GM19043 (cell line): Measurements from ENCODE around the gene NDUFC2.
"Not testable (repeated sequence)": the region's sequence is repeated elsewhere in the genome, so short reads cannot be mapped to it uniquely, and the experiment has no call there.

Experiments used
- ATAC-seq: cut with Tn5 transposase; IDR thresholded peaks from one replicate; pipeline ENCODE4 v1.9.1; 2021; ENCODE audit warnings: low read depth; ENCODE audit not compliant: unreplicated experiment

NDUFC2 gene

DNA sequence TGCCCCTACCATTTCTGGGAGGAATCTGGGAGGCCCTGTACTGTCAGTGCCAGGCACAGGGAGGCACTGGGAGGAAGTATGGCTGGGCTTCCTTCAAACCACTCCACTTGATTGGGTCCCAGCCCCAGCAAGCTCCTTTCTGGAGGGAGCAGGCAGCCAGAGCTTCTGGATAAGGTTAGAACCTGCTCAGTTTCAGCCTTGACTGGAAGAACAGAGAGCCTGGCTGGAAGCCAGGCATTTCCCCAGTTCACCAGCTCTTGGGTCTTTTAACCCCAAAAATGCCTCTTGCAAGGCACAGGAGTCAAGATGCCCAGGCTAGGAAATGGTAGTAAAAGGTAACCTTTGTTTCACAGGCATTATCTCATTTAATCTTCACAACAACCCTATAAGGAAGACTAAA lies 47.6 kb downstream of the NDUFC2 start:
- ATAC-seq = no peak

DNA sequence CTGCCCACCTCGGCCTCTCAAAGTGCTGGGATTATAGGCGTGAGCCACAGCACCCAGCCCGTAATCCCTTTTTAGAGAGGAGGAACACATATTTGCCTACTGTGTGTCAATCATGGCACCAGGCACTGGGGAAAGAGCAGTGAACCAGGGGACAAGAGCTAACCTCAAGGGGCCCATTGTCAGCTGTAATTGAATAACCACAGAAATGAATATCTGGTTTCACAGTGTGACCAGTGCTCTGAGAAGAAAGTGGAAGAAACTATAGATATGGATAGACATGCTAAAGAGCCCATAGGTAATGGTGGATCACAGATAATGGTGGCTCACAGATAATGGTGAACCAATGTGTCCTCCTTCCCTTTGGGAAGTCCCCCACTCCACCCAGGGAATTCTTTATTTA lies 48.0 kb downstream of the NDUFC2 start:
- ATAC-seq = peak; percentile 90

DNA sequence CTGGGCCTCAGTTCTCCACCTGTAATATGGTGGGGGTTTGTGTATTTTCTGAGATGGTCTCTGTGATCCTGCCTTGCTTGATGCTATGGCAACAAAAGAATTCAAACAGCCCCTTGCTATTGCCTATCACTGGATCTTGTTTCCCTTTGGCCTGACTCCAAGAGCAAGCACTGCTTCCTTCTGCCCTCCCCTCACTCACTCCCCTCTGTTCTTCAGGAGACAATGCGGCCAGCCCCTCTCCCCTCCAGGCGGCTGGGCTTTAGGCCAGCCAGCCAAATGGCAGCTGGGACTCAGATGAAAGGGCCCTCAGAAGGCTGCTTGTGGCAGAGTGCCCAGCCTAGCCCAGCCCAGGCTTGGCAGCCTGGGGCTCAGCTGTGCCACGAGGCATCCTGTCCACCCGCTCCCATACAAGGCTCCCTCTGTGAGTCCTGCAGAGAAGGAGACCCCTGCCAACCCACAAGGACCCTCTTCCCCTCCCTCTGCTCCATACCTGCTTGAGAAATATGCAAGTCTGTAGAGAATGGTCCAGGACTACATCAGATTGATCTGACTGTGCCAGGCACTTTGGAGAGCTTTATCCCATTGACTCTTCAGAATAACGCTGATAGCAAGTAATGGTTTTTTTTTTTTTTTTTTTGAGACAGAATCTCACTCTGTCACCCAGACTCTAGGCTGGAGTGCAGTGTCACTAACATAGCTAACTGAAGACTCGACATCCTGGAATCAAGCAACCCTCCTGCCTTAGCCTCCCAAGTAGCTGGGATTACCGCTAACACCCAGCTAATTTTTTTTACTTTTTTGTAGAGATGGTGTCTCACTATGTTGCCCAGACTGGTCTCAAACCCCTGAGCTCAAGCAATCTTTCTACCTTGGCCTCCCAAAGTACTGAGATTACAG lies 49.0 kb downstream of the NDUFC2 start:
- ATAC-seq = no peak

DNA sequence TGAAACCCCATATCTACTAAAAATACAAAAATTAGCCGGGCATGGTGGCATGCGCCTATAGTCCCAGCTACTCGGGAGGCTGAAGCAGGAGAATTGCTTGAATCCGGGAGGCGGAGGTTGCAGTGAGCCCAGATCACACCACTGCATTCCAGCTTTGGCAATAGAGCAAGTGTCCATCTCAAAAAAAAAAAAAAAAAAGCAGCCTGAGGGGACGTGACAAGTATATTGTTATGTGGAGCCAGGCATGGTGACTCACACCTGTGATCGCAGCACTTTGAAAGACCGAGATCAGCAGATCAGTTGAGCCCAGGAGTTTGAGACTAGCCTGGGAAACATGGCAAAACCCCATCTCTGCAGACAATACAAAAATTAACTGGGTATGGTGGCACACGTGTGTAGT lies 51.2 kb downstream of the NDUFC2 start:
- not testable (repeated sequence) for ATAC-seq

DNA sequence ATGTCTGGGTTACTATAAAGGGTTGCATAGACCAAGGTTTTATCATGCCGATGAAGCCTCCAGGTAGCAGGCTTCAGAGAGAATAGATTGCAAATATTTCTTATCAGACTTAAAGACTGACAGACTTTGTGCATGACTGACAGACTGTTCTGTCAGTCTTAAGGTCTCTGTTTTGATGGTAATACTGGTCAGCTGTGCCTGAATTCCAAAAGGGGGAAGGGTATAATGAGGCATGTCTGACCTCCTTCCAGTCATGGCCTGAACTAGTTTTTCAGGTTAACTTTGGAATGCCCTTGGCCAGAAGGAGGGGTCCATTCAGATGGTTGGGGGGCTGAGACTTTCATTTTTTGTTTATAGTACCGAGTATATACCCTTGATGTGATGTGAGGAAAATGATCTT lies 51.9 kb downstream of the NDUFC2 start:
- no peak for ATAC-seq

DNA sequence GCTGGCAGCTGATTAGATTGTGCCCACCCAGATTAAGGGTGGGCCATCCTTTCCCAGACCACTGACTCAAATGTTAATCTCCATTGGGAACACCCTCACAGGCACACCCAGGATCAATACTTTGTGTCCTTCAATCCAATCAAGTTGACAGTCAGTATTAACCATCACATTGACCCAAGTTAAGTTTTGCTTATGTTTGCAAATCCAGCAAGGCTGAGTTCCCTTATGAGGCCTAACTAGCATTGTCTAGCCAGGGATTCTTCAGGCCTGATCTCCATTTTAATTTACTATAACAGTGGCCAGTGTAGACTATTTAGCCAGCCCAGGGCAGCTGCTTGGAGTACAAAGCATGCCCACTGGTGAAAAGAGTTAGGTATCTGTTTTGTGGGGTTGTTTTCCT lies 54.3 kb downstream of the NDUFC2 start:
- no peak for ATAC-seq

DNA sequence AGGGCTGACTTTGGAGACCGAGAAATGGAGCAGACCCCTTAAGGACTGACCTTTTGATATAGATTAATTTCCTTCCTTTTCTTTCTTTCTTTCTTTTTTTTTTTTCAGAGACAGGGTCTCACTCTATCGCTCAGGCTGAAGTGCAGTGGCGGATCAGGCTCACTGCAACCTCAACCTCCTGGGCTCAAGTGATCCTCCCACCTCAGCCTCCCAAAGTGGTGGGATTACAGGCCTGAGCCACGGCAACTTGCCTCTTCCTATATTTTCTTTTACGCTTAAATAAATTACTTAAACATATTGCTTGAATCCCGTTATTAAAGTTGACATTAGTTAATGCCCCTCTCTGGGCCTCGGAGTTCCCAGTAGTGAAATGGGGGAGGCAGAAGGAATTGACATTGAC lies 56.2 kb downstream of the NDUFC2 start:
- no peak for ATAC-seq

DNA sequence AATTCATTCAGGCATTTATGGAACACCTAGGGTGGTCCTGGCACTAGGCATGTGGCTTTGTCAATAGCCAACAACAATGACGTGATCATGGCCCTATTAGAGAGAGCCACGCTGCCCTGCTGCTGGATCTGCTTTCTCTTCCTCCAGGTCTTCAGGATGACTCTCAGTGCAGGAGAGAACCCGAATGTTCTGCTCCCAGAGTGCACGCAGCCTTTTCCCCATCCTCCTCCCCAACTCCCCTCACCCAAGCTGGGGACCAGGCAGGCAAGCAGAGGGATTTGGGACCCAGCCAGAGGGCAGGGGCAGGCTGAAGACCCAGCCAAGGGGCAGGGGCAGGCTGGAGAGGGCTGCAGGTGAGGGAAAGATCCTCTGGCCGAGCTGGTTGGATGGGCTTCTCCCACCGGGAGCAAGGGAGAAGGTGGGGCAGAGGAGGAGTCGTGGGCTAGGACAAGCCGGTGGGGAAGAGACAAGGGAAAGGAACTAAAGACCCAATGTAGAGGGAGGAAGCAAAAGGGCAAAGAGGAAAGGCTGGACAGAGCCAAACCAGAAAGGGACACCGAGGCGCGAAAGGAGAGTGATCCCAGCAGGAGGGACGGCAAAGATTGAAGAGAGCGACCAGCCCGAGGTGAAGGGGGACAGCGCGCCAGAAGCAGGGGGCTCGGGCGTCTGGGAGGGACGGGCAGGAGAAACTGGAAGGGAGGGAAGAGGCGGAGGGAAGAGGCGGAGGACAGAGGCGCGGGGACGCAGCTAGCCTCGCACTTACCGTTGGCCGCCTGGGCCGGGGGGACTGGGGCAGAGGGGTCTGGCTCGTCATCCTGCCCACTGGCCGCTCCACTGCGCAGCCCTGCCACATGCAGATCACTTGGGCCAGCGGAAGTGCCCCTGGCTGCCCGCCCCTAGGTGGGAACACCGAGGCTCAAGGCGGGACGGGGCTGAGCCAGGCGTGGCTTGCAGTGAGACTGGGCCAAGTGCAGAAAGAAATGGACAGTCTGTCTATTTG lies 57.0 kb downstream of the NDUFC2 start, which contains the start of gene KCTD14:
KCTD14 (minus strand) TSS at position 880 of the 1,000 bp plus-strand sequence; CDS start at position 853, 27 bp downstream.
- ATAC-seq = no peak

DNA sequence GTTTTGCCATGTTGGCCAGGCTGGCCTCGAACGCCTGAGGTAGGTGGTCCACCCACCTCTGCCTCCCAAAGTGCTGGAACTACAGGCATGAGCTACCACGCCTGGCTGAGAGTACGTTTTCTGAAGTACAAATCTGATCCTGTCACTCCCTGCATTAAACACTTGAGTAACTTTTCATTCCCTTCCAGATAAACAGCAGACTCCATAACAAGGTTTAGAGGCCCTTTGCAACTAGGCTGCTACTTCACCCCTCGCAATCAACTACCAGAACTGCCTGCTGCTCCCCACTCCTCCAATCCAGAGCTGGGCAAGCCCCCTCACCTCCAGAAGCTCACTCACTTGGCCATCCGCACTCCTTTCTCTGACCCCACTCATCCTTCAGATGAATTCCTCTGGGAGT lies 58.1 kb downstream of the NDUFC2 start:
- no peak for ATAC-seq

DNA sequence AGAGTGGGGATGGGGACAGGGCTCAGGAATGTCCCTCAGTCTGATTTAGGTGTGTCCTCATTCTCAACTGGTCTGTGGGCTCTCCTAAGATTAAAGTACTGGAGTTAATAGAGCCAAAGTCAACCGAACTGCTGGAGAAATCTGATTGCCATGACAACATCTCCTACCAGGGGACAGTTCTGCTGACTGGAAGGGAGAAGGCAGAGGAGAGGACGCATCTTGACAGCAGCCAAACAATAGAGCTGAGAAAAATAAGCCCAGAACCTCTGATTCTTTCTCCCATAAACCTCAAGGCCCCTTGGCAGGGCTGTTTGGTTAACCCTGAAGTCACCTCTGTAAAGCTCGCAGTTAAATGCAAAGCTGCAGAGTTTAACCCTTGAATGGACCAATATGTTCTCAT lies 59.4 kb downstream of the NDUFC2 start:
- no peak for ATAC-seq

DNA sequence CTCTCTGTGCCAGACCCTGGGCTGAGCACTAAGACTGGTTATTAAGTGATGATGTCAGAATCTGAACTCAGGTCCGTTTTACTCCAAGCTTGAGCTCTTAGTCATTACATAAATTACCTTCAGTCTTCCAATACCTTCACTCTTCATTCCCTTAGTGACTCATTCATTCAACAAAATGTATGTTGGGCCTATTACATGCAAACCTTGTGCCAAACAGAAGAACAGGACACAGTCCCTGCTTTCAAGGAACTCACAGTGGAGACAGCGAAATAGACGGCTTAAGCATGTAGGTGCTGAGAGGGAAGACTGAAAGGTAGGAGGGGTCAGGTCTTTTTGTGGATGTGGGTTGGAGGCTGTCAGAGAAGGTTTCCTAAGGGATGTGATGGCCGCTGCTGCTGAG lies 59.9 kb downstream of the NDUFC2 start:
- no peak for ATAC-seq
